Ectodermal cell (in vitro differentiated cells): ENCODE data around the gene RSRC1.
"Not testable (repeated sequence)": the region's sequence is repeated elsewhere in the genome, so short reads cannot be mapped to it uniquely, and the experiment has no call there.

Source experiments
- H3K27ac ChIP-seq: 2 replicates; pipeline ENCODE4 v1.7.0; 2013; ENCODE audit warnings: mild to moderate bottlenecking, low read depth, low read length; ENCODE audit not compliant: insufficient read depth, poor library complexity, severe bottlenecking
- H3K27me3 ChIP-seq: 2 replicates; pipeline ENCODE4 v1.7.0; 2013; ENCODE audit warnings: mild to moderate bottlenecking, low read length; ENCODE audit not compliant: insufficient read depth, control insufficient read depth, poor library complexity, severe bottlenecking
- H3K36me3 ChIP-seq: one replicate; pipeline ENCODE4 v1.7.0; 2013; ENCODE audit warnings: low read length; ENCODE audit not compliant: control insufficient read depth, insufficient read depth
- H3K4me1 ChIP-seq: one replicate; pipeline ENCODE4 v1.7.0; 2013; ENCODE audit warnings: low read length; ENCODE audit not compliant: control insufficient read depth, insufficient read depth
- H3K4me3 ChIP-seq: 2 replicates; pipeline ENCODE4 v1.7.0; 2013; ENCODE audit warnings: low read depth, low read length, control low read depth; ENCODE audit not compliant: insufficient read depth
- H3K9me3 ChIP-seq: 2 replicates; pipeline ENCODE4 v1.7.0; 2013; ENCODE audit warnings: mild to moderate bottlenecking, low read length, moderate library complexity; ENCODE audit not compliant: control insufficient read depth
- WGBS, 2 experiments: methylation state at CpG; one replicate each; pipeline ENCODE4 v1.1.7; 2013; ENCODE audit warnings: missing lambda C conversion rate in 2 of 2; 5-methylcytosine and 5-hydroxymethylcytosine counted together

Gene RSRC1

DNA sequence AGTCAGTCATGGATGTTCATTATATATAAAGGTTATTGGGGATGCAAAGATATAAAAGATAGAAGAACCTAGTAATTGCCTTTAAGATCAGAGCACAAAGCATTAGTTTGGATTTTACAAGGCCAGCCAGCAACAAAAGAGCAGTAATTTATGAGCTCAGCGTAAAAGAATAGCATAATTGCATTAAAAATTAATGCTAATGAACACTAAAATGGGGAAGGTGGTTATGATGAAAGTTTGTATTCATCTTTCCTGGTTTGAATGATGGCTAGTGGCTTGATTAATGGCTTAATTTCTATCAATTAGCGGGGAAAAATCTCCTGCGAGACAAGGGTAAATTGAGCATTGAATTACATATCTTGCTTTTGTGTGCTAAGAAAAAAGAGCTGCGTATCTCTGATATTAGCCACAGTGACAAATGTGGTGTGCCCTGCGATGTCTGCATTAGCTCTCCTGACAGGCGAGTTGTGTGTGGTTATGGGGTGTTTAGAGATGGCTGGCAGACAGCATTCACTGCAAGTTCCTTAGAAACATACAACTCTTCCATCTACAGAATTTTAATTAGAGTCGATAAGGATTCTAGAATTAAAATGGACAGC is 418.3 kb downstream of the RSRC1 start:
- Histone ChIP-seq H3K4me3 (no peak overlapping the region), H3K27me3 (no peaks in the 10 kb centered on the region), H3K4me1 (no peaks in the 10 kb centered on the region), H3K36me3 (no peaks in the 10 kb centered on the region), H3K9me3 (no peaks in the 10 kb centered on the region), H3K27ac (no peak overlapping the region)
- 96 to 97% methylated on average over 7 of the region's 7 CpGs for WGBS, 2 experiments

- WGBS, 2 experiments, result 97 to 99% methylated on average over 4 to 5 of the region's 5 CpGs
These were observed 421.4 kb downstream of the RSRC1 start for GRCh38 chr3:158531334-158531733.

GRCh38 chr3:158532099-158532734 is 422.3 kb downstream of the RSRC1 start:
- Histone ChIP-seq H3K9me3 (no peaks in the 10 kb centered on the region), H3K36me3 (no peaks in the 10 kb centered on the region), H3K27ac (no peak overlapping the region), H3K4me3 (no peak overlapping the region), H3K27me3 (no peaks in the 10 kb centered on the region), H3K4me1 (no peaks in the 10 kb centered on the region)

More at GRCh38 chr3:158531334-158531733, 421.4 kb downstream of the RSRC1 start:
- H3K4me3 ChIP-seq, result no peak overlapping the region
- no peaks in the 10 kb centered on the region for H3K9me3 ChIP-seq
- H3K4me1 ChIP-seq, result no peaks in the 10 kb centered on the region
- H3K27me3 ChIP-seq, result no peaks in the 10 kb centered on the region
- no peak overlapping the region for H3K27ac ChIP-seq
- no peaks in the 10 kb centered on the region for H3K36me3 ChIP-seq

GRCh38 chr3:158535918-158536317 is 426.0 kb downstream of the RSRC1 start:
- 100% methylated on average over 1 of the region's 2 CpGs; no CpG with 5 or more reads in 1 of the 2 experiments for WGBS, 2 experiments
- Histone ChIP-seq H3K4me3 (no peak overlapping the region), H3K27ac (no peak overlapping the region), H3K9me3 (no peaks in the 10 kb centered on the region), H3K27me3 (no peaks in the 10 kb centered on the region), H3K36me3 (no peaks in the 10 kb centered on the region), H3K4me1 (no peaks in the 10 kb centered on the region)

DNA sequence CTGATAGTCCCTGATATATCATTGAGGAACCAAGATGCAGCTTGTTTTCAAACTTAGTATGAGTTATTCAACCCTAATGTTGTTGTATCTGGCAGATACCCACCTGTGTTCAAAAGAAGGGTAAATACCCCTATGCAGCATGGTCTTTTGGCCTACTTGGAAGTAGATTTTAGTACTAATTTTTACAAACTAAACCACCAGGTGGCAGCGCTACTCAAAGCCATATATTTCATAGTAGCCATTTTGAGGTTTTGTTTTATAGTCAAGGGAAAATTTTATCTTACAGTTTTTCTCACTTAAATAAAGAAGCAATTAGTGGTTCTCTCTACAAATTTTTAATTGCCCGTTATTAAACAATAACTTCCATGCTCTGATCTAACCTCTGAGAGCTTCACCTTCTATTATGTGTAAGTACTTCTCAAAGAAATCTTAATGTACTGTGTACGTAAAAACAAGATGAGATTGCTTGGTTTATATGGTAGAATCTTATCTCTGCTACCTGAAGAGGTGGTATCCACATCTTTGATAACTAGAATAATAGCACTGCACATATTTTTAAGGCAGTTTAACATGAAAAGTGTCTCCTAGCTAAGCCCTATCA is 429.6 kb downstream of the RSRC1 start:
- 0 to 56% methylated on average over 1 to 3 of the region's 3 CpGs for WGBS, 2 experiments
- H3K4me3 ChIP-seq, result no peak overlapping the region

GRCh38 chr3:158540066-158540465 is 430.2 kb downstream of the RSRC1 start:
- Histone ChIP-seq H3K4me1 (no peaks in the 10 kb centered on the region), H3K27me3 (no peaks in the 10 kb centered on the region), H3K36me3 (no peaks in the 10 kb centered on the region), H3K9me3 (no peaks in the 10 kb centered on the region), H3K4me3 (no peak overlapping the region), H3K27ac (no peak overlapping the region)
- 89 to 96% methylated on average over 1 of the region's 1 CpG for WGBS, 2 experiments

More for the DNA sequence above, 429.6 kb downstream of the RSRC1 start:
- no peaks in the 10 kb centered on the region for H3K9me3 ChIP-seq
- no peaks in the 10 kb centered on the region for H3K36me3 ChIP-seq
- H3K27ac ChIP-seq, result no peak overlapping the region
- H3K27me3 ChIP-seq, result no peaks in the 10 kb centered on the region
- no peaks in the 10 kb centered on the region for H3K4me1 ChIP-seq

GRCh38 chr3:158548691-158549090 is 438.8 kb downstream of the RSRC1 start:
- WGBS, 2 experiments, result 89 to 99% methylated on average over 3 to 4 of the region's 4 CpGs
- Histone ChIP-seq H3K27ac (no peak overlapping the region), H3K9me3 (no peaks in the 10 kb centered on the region), H3K36me3 (no peaks in the 10 kb centered on the region), H3K4me1 (no peaks in the 10 kb centered on the region), H3K27me3 (no peaks in the 10 kb centered on the region), H3K4me3 (no peak overlapping the region)

GRCh38 chr3:158549938-158550337 is 440.0 kb downstream of the RSRC1 start:
- H3K36me3 ChIP-seq, H3K4me1 ChIP-seq, H3K4me3 ChIP-seq, H3K9me3 ChIP-seq, H3K27ac ChIP-seq, H3K27me3 ChIP-seq: not testable (repeated sequence)
- WGBS, 2 experiments, result 93 to 95% methylated on average over 9 of the region's 9 CpGs

- Histone ChIP-seq H3K9me3 (no peaks in the 10 kb centered on the region), H3K4me1 (no peaks in the 10 kb centered on the region), H3K36me3 (no peaks in the 10 kb centered on the region), H3K4me3 (no peak overlapping the region), H3K27me3 (no peaks in the 10 kb centered on the region), H3K27ac (no peak overlapping the region)
- 92 to 93% methylated on average over 1 to 2 of the region's 2 CpGs for WGBS, 2 experiments
These were observed 442.2 kb downstream of the RSRC1 start for GRCh38 chr3:158552124-158552523.

DNA sequence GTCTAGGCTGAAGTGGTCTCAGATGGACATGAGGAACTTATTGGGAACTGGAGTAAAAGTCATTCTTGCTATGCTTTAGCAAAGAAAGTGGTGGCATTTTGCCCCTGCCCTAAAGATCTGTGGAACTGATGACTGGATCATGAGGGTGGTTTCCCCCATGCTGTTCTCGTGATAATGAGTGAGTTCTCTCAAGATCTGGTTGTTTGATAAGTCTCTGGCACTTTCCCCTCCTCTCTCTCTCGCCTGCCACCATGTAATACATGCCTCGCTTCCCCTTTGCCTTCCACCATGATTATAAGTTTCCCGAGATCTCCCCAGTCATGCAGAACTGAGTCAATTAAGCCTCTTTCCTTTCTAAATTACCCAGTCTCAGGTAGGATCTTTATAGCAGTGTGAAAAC is 449.6 kb downstream of the RSRC1 start:
- Histone ChIP-seq H3K36me3 (no peaks in the 10 kb centered on the region), H3K27me3 (no peaks in the 10 kb centered on the region), H3K27ac (no peak overlapping the region), H3K9me3 (no peaks in the 10 kb centered on the region), H3K4me3 (no peak overlapping the region), H3K4me1 (no peaks in the 10 kb centered on the region)
- 86 to 94% methylated on average over 4 of the region's 4 CpGs for WGBS, 2 experiments
